Body of pancreas (tissue), 4 donors: Measurements from ENCODE around the gene RLN2. TPM values are rescaled to one million over a fixed set of nuclear protein-coding genes. Genes with fewer than 3 reads are reported as not detected.

Experiments
- ATAC-seq: fragments of 150-250 bp; one replicate; pipeline ENCODE4 v1.9.1; 2016
- DNase-seq, 4 donors: peaks; one replicate each; pipeline ENCODE4 v3.0.0-alpha.2; 2019
- H3K27ac ChIP-seq, 4 donors: fragments of 200-600 bp; sonication (generic); 1 replicate in 3 of 4; 2 replicates in 1 of 4; pipeline versions ENCODE4 v1.5.1 to v1.6.1; 2016 to 2019; ENCODE audit warnings: mild to moderate bottlenecking in 1 of 4, mixed read lengths in 1 of 4, moderate library complexity in 1 of 4
- H3K27me3 ChIP-seq, 2 donors: fragments of 200-600 bp; sonication (generic); one replicate each; pipeline ENCODE4 v1.6.0; 2016; ENCODE audit warnings: mild to moderate bottlenecking in 1 of 2
- H3K36me3 ChIP-seq, 2 donors: fragments of 200-600 bp; sonication (generic); replicated peaks in 1 of 2; 2 replicates each; pipeline ENCODE4 v1.5.1; 2016; ENCODE audit warnings: low read depth in 2 of 2; ENCODE audit not compliant: insufficient read depth in 1 of 2
- H3K4me1 ChIP-seq: fragments of 200-600 bp; sonication (generic); one replicate; pipeline ENCODE4 v1.6.0; 2016
- H3K4me3 ChIP-seq, 2 donors: fragments of 200-600 bp; sonication (generic); 1 replicate in 1 of 2; 2 replicates in 1 of 2; pipeline ENCODE4 v1.5.1; 2016 to 2019
- H3K9me3 ChIP-seq, 3 donors: fragments of 200-600 bp; sonication (generic); 1 replicate in 2 of 3; 2 replicates in 1 of 3; pipeline ENCODE4 v1.5.1; 2016
- POLR2A ChIP-seq, 3 donors: fragments of 450-650 bp; IDR thresholded peaks; one replicate each; pipeline ENCODE4 v1.6.1; 2016; ENCODE audit warnings: antibody characterized with exemption in 3 of 3, mild to moderate bottlenecking in 2 of 3
- WGBS, 2 donors: methylation state at CpG; one replicate each; pipeline ENCODE4 v1.1.5; 2017; 5-methylcytosine and 5-hydroxymethylcytosine counted together
- intact Hi-C: fragments of 100-400 bp; cut with DNase I; formaldehyde crosslinking; loops from one replicate; pipeline ENCODE4 v1.15.1; 2023
- total RNA-seq, 2 donors: library from RNA; depleted of rRNA; stranded (reverse); fragments of >200 nt; gene quantifications; one replicate each; pipeline ENCODE4 v1.1.0, GENCODE V29; 2016
- TF ChIP-seq, protein P1 (sequence below), 7 experiments: fragments of 450-650 bp in 4 of 7; fragments of 200-600 bp in 3 of 7; sonication (generic) in 3 of 7; IDR thresholded peaks; one replicate each; pipeline ENCODE4 v1.5.1; 2016 to 2019; ENCODE audit warnings: antibody characterized with exemption in 7 of 7

The RLN2 gene
- total RNA-seq, 2 donors from 2014 or later = not detected

DNA sequence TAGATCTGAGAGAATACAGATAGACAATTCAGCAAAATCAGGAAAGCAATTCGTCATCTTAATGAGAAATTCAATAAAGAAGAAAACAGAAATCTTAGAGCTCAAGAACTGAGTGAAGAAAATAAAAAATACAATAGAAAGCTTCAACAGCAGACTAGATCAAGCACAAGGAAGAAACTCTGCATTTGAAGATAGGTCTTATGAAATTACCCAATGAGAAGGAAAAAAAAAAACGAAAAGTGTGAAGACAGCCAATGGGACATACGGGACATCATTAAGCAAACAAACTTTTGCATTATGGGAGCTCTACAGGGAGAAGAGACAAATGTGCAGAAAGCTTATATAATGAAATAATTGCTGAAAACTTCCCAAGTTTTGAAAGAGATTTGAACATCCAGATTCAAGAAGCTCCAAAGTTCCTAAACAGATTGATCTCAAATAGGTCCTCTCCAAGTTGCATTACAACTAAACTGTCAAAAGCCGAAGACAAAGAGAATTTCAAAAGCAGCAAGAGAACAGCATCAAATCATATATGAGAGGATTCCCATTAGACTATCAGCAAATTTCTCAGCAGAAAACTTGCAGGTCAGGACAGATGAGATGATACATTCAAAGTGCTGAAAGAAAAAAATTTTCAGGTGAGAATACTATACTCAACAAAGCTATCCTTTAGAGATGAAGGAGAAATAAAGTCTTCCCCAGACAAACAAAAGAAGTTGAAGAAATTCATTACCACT, 10.8 kb upstream of the RLN2 start:
- H3K36me3 ChIP-seq = no peaks in the 10 kb centered on the region
- intact Hi-C loops = no loop called here
- H3K27me3 ChIP-seq = no peaks in the 10 kb centered on the region
- no peaks in the 10 kb centered on the region for H3K4me1 ChIP-seq
- DNase-seq (no peak), ATAC-seq (no peak)
- WGBS, 2 donors = 52 to 61% methylated on average over 4 of the region's 4 CpGs
- H3K9me3 ChIP-seq = peaks cover 0 to 9% (median 0%) of the 10 kb centered on the region in 3 donors
- TF ChIP-seq, protein P1, sequence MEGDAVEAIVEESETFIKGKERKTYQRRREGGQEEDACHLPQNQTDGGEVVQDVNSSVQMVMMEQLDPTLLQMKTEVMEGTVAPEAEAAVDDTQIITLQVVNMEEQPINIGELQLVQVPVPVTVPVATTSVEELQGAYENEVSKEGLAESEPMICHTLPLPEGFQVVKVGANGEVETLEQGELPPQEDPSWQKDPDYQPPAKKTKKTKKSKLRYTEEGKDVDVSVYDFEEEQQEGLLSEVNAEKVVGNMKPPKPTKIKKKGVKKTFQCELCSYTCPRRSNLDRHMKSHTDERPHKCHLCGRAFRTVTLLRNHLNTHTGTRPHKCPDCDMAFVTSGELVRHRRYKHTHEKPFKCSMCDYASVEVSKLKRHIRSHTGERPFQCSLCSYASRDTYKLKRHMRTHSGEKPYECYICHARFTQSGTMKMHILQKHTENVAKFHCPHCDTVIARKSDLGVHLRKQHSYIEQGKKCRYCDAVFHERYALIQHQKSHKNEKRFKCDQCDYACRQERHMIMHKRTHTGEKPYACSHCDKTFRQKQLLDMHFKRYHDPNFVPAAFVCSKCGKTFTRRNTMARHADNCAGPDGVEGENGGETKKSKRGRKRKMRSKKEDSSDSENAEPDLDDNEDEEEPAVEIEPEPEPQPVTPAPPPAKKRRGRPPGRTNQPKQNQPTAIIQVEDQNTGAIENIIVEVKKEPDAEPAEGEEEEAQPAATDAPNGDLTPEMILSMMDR (IDR thresholded peaks at IDR 0.05) = no peak
- no peak for TF ChIP-seq POLR2A (IDR thresholded peaks at IDR 0.05)
- H3K4me3 ChIP-seq = no peak overlapping the region
- no peak overlapping the region for H3K27ac ChIP-seq

DNA sequence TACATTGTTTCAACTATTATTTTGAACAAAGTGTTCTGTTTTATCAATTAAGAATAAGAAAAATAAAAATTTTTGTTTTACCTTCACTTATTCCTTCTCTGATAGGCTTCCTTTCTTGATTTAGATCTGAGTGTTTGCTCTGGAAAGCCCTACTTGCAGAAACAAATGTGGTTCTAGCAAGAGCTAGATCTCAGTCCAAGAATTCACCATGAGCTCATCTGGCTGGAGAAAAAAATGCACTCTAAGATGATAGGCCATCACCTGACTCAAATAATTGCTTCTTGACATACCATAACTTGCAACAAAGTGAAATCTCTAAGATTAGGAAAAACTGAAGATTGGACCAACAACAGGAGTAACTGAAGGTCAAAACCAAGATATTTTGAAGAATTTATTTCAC, 6.3 kb upstream of the RLN2 start:
- Histone ChIP-seq H3K4me3 (no peak overlapping the region), H3K4me1 (no peaks in the 10 kb centered on the region), H3K9me3 (peaks cover 0 to 9% (median 0%) of the 10 kb centered on the region in 3 donors), H3K27ac (no peak overlapping the region), H3K27me3 (no peaks in the 10 kb centered on the region), H3K36me3 (no peaks in the 10 kb centered on the region)
- no peak for TF ChIP-seq POLR2A (IDR thresholded peaks at IDR 0.05)
- TF ChIP-seq, protein P1 (IDR thresholded peaks at IDR 0.05) = no peak
- ATAC-seq = no peak
- DNase-seq = no peak
- intact Hi-C loops = no loop called here

GRCh38 chr9:5305741-5306140, 1.2 kb upstream of the RLN2 start:
- TF ChIP-seq POLR2A (IDR thresholded peaks at IDR 0.05) = no peak
- TF ChIP-seq, protein P1 (IDR thresholded peaks at IDR 0.05) = no peak
- no peaks in the 10 kb centered on the region for H3K27me3 ChIP-seq
- H3K4me1 ChIP-seq = peaks cover 5% of the 10 kb centered on the region
- DNase-seq (no peak), ATAC-seq (no peak)
- H3K27ac ChIP-seq = no peak overlapping the region
- 65 to 75% methylated on average over 2 of the region's 2 CpGs for WGBS, 2 donors
- H3K9me3 ChIP-seq = no peaks in the 10 kb centered on the region
- intact Hi-C loops = no loop called here
- no peaks in the 10 kb centered on the region for H3K36me3 ChIP-seq
- H3K4me3 ChIP-seq = no peak overlapping the region

DNA sequence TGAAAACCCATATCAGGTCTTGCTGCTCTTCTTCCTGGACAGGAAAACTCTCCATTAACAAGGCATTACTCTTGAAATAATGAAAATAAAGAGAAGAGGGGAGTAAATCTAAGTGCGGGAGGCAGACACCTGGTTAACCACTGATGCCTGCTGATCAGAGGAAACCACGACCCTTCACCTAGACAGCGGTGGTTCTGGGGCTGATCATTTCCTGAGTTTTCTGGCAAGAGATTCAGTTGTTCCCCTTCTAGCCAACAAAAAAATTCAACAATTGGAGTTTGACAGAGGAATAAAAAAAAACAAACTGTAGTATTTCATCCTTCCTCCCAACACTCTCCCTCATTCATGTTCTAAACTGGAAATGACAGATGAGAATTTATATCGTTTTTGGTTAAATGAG, 3.0 kb downstream of the RLN2 start:
- WGBS, 2 donors = 58 to 75% methylated on average over 4 of the region's 4 CpGs

More for the DNA sequence above, 3.0 kb downstream of the RLN2 start:
- Histone ChIP-seq H3K27ac (no peak overlapping the region), H3K9me3 (no peaks in the 10 kb centered on the region), H3K27me3 (no peaks in the 10 kb centered on the region), H3K4me1 (peaks cover 5% of the 10 kb centered on the region), H3K4me3 (no peak overlapping the region), H3K36me3 (no peaks in the 10 kb centered on the region)
- ATAC-seq (no peak), DNase-seq (no peak)
- no peak for TF ChIP-seq POLR2A (IDR thresholded peaks at IDR 0.05)
- TF ChIP-seq, protein P1 (IDR thresholded peaks at IDR 0.05) = no peak
- intact Hi-C loops = no loop called here
